ENCODE measurements around the gene KAZN.

Gene KAZN

GRCh38 chr1:15055736-15056415 is 457.4 kb downstream of the KAZN start:
- TF ChIP-seq CTCF (IDR thresholded peaks at IDR 0.05; ENCODE audit: low read length, missing control alignments), result no peak
- no peak overlapping the region for H3K4me3 ChIP-seq (replicated peaks; ENCODE audit: low read depth, low read length)
- DNase-seq (ENCODE audit: low read depth), result no peak

- peak; percentile 31 for DNase-seq (ENCODE audit: low read depth)
- no peak overlapping the region for H3K4me3 ChIP-seq (replicated peaks; ENCODE audit: low read depth, low read length)
- TF ChIP-seq CTCF (IDR thresholded peaks at IDR 0.05; ENCODE audit: low read length, missing control alignments), result no peak
These were observed 458.2 kb downstream of the KAZN start for GRCh38 chr1:15056515-15057285.

GRCh38 chr1:15057834-15058233 is 459.3 kb downstream of the KAZN start:
- no peak for TF ChIP-seq CTCF (IDR thresholded peaks at IDR 0.05; ENCODE audit: low read length, missing control alignments)
- no peak for DNase-seq (ENCODE audit: low read depth)
- H3K4me3 ChIP-seq (replicated peaks; ENCODE audit: low read depth, low read length), result no peak overlapping the region

GRCh38 chr1:15058261-15058660 is 459.8 kb downstream of the KAZN start:
- no peak for DNase-seq (ENCODE audit: low read depth)
- TF ChIP-seq CTCF (IDR thresholded peaks at IDR 0.05; ENCODE audit: low read length, missing control alignments), result no peak
- H3K4me3 ChIP-seq (replicated peaks; ENCODE audit: low read depth, low read length), result no peak overlapping the region

GRCh38 chr1:15060104-15060503 is 461.6 kb downstream of the KAZN start:
- TF ChIP-seq CTCF (IDR thresholded peaks at IDR 0.05; ENCODE audit: low read length, missing control alignments), result no peak
- no peak for DNase-seq (ENCODE audit: low read depth)
- H3K4me3 ChIP-seq (replicated peaks; ENCODE audit: low read depth, low read length), result no peak overlapping the region

- peak; percentile 40 for TF ChIP-seq CTCF (IDR thresholded peaks at IDR 0.05; ENCODE audit: low read length, missing control alignments)
- DNase-seq (ENCODE audit: low read depth), result no peak
- no peak overlapping the region for H3K4me3 ChIP-seq (replicated peaks; ENCODE audit: low read depth, low read length)
These were observed 464.1 kb downstream of the KAZN start for GRCh38 chr1:15062479-15063099.

Measured in fibroblast of pulmonary artery (primary cell).